ENCODE data around the gene RBFOX2.
"Not testable (repeated sequence)": the region's sequence is repeated elsewhere in the genome, so short reads cannot be mapped to it uniquely, and the experiment has no call there.

The RBFOX2 gene

GRCh38 chr22:36052505-36052941 lies 23.9 kb upstream of the RBFOX2 start:
- Histone ChIP-seq H2AFZ (ENCODE audit: low read length) (peak overlapping the region; percentile 10; the same call in 1 of the 2 replicates), H3K4me1 (ENCODE audit: insufficient read depth, low read length, severe bottlenecking) (peaks cover 9% of the 10 kb centered on the region), H3K4me3 (ENCODE audit: low read depth, low read length, poor library complexity, severe bottlenecking) (no peak overlapping the region), H3F3A (ENCODE audit: insufficient read depth, low read length) (no peaks in the 10 kb centered on the region), H3K36me3 (ENCODE audit: insufficient read depth, low read length) (no peaks in the 10 kb centered on the region), H3K9me2 (ENCODE audit: low read depth, low read length) (no peaks in the 10 kb centered on the region), H3K4me2 (ENCODE audit: low read length) (no peak overlapping the region), H3K27ac (ENCODE audit: low read depth, low read length, poor library complexity, severe bottlenecking) (no peak overlapping the region), H3K79me2 (ENCODE audit: insufficient read depth, low read length) (no peaks in the 10 kb centered on the region), H3K9ac (ENCODE audit: low read length) (no peak overlapping the region), H3K9me3 (ENCODE audit: low read length) (no peaks in the 10 kb centered on the region), H4K20me1 (ENCODE audit: insufficient read depth, low read length) (no peaks in the 10 kb centered on the region), H3K27me3 (ENCODE audit: insufficient read depth, low read length) (no peaks in the 10 kb centered on the region; the same call in 1 of the 2 replicates)
- TF ChIP-seq CTCF (IDR thresholded peaks at IDR 0.05; ENCODE audit: low read length): no peak
- TF ChIP-seq EZH2 (IDR thresholded peaks at IDR 0.05; ENCODE audit: borderline replicate concordance, low read length): no peak

GRCh38 chr22:36049678-36049997 lies 21.0 kb upstream of the RBFOX2 start:
- no peak overlapping the region for H3K4me2 ChIP-seq (ENCODE audit: low read length)
- no peak overlapping the region for H3K27ac ChIP-seq (ENCODE audit: low read depth, low read length, poor library complexity, severe bottlenecking)

GRCh38 chr22:36048911-36049677 lies 20.5 kb upstream of the RBFOX2 start:
- Histone ChIP-seq H2AFZ (ENCODE audit: low read length) (no peak overlapping the region), H3F3A (ENCODE audit: insufficient read depth, low read length) (no peaks in the 10 kb centered on the region), H4K20me1 (ENCODE audit: insufficient read depth, low read length) (no peaks in the 10 kb centered on the region), H3K9ac (ENCODE audit: low read length) (no peak overlapping the region), H3K36me3 (ENCODE audit: insufficient read depth, low read length) (no peaks in the 10 kb centered on the region), H3K27me3 (ENCODE audit: insufficient read depth, low read length) (no peaks in the 10 kb centered on the region; the same call in 1 of the 2 replicates), H3K9me3 (ENCODE audit: low read length) (no peaks in the 10 kb centered on the region), H3K9me2 (ENCODE audit: low read depth, low read length) (no peaks in the 10 kb centered on the region), H3K79me2 (ENCODE audit: insufficient read depth, low read length) (no peaks in the 10 kb centered on the region), H3K4me3 (ENCODE audit: low read depth, low read length, poor library complexity, severe bottlenecking) (no peak overlapping the region), H3K4me1 (ENCODE audit: insufficient read depth, low read length, severe bottlenecking) (peaks cover 9% of the 10 kb centered on the region), H3K4me2 (ENCODE audit: low read length) (no peak overlapping the region), H3K27ac (ENCODE audit: low read depth, low read length, poor library complexity, severe bottlenecking) (no peak overlapping the region)
- TF ChIP-seq CTCF (IDR thresholded peaks at IDR 0.05; ENCODE audit: low read length) (no peak), EZH2 (IDR thresholded peaks at IDR 0.05; ENCODE audit: borderline replicate concordance, low read length) (no peak)

More at GRCh38 chr22:36049678-36049997, 21.0 kb upstream of the RBFOX2 start:
- Histone ChIP-seq H3K9me3 (ENCODE audit: low read length) (no peaks in the 10 kb centered on the region), H3K79me2 (ENCODE audit: insufficient read depth, low read length) (no peaks in the 10 kb centered on the region), H3K9me2 (ENCODE audit: low read depth, low read length) (no peaks in the 10 kb centered on the region), H3K9ac (ENCODE audit: low read length) (no peak overlapping the region), H2AFZ (ENCODE audit: low read length) (no peak overlapping the region), H3F3A (ENCODE audit: insufficient read depth, low read length) (no peaks in the 10 kb centered on the region), H4K20me1 (ENCODE audit: insufficient read depth, low read length) (no peaks in the 10 kb centered on the region), H3K27me3 (ENCODE audit: insufficient read depth, low read length) (no peaks in the 10 kb centered on the region; the same call in 1 of the 2 replicates), H3K4me3 (ENCODE audit: low read depth, low read length, poor library complexity, severe bottlenecking) (no peak overlapping the region), H3K4me1 (ENCODE audit: insufficient read depth, low read length, severe bottlenecking) (peaks cover 9% of the 10 kb centered on the region), H3K36me3 (ENCODE audit: insufficient read depth, low read length) (no peaks in the 10 kb centered on the region)
- TF ChIP-seq EZH2 (IDR thresholded peaks at IDR 0.05; ENCODE audit: borderline replicate concordance, low read length): no peak
- no peak for TF ChIP-seq CTCF (IDR thresholded peaks at IDR 0.05; ENCODE audit: low read length)

GRCh38 chr22:36044517-36044916 lies 15.9 kb upstream of the RBFOX2 start:
- H3K4me1 ChIP-seq (ENCODE audit: insufficient read depth, low read length, severe bottlenecking): not testable (repeated sequence)

More at GRCh38 chr22:36044517-36044916, 15.9 kb upstream of the RBFOX2 start:
- not testable (repeated sequence) for H3K79me2 ChIP-seq (ENCODE audit: insufficient read depth, low read length); H4K20me1 ChIP-seq (ENCODE audit: insufficient read depth, low read length); H2AFZ ChIP-seq (ENCODE audit: low read length); H3K9ac ChIP-seq (ENCODE audit: low read length); H3K9me3 ChIP-seq (ENCODE audit: low read length); H3K4me3 ChIP-seq (ENCODE audit: low read depth, low read length, poor library complexity, severe bottlenecking); H3K36me3 ChIP-seq (ENCODE audit: insufficient read depth, low read length); H3K9me2 ChIP-seq (ENCODE audit: low read depth, low read length); H3K27ac ChIP-seq (ENCODE audit: low read depth, low read length, poor library complexity, severe bottlenecking); H3K4me2 ChIP-seq (ENCODE audit: low read length); H3F3A ChIP-seq (ENCODE audit: insufficient read depth, low read length); H3K27me3 ChIP-seq (ENCODE audit: insufficient read depth, low read length)

All from OCI-LY1 (cell line).